ENCODE results near the gene PRKCG.

- TF ChIP-seq CTCF (IDR thresholded peaks at IDR 0.05; ENCODE audit: poor library complexity) (no peak), EZH2 (IDR thresholded peaks at IDR 0.05; ENCODE audit: borderline replicate concordance) (no peak), EZH2phosphoT487 (IDR thresholded peaks at IDR 0.05; ENCODE audit: low read depth, severe bottlenecking, unreplicated experiment) (no peak)
These were observed 23.8 kb downstream of the PRKCG start for GRCh38 chr19:53905787-53906186.

Data from hepatocyte (in vitro differentiated cells).